ENCODE results near the gene DYSF. TPM values are rescaled to one million over a fixed set of nuclear protein-coding genes. Genes with fewer than 3 reads are reported as not detected.

Gene DYSF
- total and polyA plus RNA-seq, 9 donors: 2.3 to 16.5 (median 5.1) TPM

DNA sequence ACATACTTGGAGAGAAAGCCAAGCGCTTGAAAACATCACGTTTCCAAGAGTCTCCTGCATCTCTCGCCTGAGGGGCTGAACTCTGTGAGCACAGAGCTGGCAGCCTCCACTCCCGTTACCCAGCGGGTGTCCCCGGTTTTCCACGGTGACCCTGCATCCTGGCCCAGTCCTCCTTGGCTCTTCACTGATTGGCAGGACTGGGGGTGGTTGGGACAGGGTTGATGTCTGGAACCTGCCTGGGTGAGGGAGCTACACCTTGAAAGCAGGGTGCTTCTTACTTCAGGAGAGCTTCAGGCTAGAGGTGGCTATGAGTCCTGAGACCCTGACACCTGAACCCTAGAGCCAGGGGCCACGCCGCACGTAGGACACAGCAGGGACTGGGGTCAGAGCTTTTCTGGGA, 234.1 kb downstream of the DYSF start:
- WGBS, 3 donors: 75 to 85% (median 85%) methylated on average over 10 of the region's 10 CpGs
- Histone ChIP-seq H3K4me3 (no peak overlapping the region), H3K9me3 (no peaks in the 10 kb centered on the region), H3K27ac (no peak overlapping the region), H3K36me3 (no peaks in the 10 kb centered on the region), H3K27me3 (no peaks in the 10 kb centered on the region), H3K4me1 (ENCODE audit: insufficient read depth) (no peaks in the 10 kb centered on the region)
- DNase-seq: peak in 1 of 5 donors; percentile 18
- intact Hi-C loops (cut with DNase I): loop anchor here in 1 of 4 donors (10.0 kb wide), 1 partner anchor 1717 kb away; no protein-coding TSS in a partner anchor
- no peak for TF ChIP-seq POLR2A (IDR thresholded peaks at IDR 0.05)
- no peak for TF ChIP-seq CTCF (IDR thresholded peaks at IDR 0.05)
- TF ChIP-seq EP300 (IDR thresholded peaks at IDR 0.05): no peak

- Histone ChIP-seq H3K4me1 (ENCODE audit: insufficient read depth) (no peaks in the 10 kb centered on the region), H3K9me3 (no peaks in the 10 kb centered on the region), H3K36me3 (no peaks in the 10 kb centered on the region), H3K4me3 (no peak overlapping the region), H3K27ac (no peak overlapping the region), H3K27me3 (no peaks in the 10 kb centered on the region)
- WGBS, 3 donors: 83 to 96% (median 94%) methylated on average over 7 of the region's 7 CpGs
- TF ChIP-seq POLR2A (IDR thresholded peaks at IDR 0.05): no peak
- no peak for TF ChIP-seq EP300 (IDR thresholded peaks at IDR 0.05)
- TF ChIP-seq CTCF (IDR thresholded peaks at IDR 0.05): no peak
- peak in 1 of 5 donors; percentile 9 for DNase-seq
- intact Hi-C loops (cut with DNase I): loop anchor here in 1 of 4 donors (10.0 kb wide), 1 partner anchor 1716 kb away; no protein-coding TSS in a partner anchor
These were observed 235.2 kb downstream of the DYSF start for GRCh38 chr2:71688530-71688929.

DNA sequence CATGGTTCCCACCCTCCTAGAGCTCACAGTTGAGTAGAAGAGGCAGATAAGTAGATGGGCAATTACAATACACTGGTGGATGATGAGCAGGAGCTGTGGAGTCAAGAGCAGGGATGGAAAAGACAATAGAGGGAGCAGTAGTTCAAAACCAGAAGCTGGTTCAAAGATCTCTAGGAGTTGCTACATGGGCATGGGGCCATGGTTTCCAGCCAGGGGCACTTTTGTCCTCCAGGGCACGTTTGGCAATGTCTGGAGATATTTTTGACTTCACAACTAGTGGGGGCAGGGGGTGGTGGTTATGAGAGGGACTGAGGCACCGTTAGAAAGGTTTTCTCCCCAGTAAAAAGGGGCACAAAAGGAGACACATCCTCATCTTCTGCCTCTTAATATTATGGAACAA, 236.0 kb downstream of the DYSF start:
- H3K4me1 ChIP-seq (ENCODE audit: insufficient read depth): no peaks in the 10 kb centered on the region
- TF ChIP-seq CTCF (IDR thresholded peaks at IDR 0.05): no peak
- TF ChIP-seq POLR2A (IDR thresholded peaks at IDR 0.05): no peak
- TF ChIP-seq EP300 (IDR thresholded peaks at IDR 0.05): no peak
- intact Hi-C loops (cut with DNase I): loop anchor here in 1 of 4 donors (10.0 kb wide), 1 partner anchor 1715 kb away; no protein-coding TSS in a partner anchor
- no peak overlapping the region for H3K4me3 ChIP-seq
- H3K36me3 ChIP-seq: no peaks in the 10 kb centered on the region
- no peaks in the 10 kb centered on the region for H3K9me3 ChIP-seq
- H3K27me3 ChIP-seq: no peaks in the 10 kb centered on the region
- no peak for DNase-seq
- 74 to 83% (median 75%) methylated on average over 2 of the region's 2 CpGs for WGBS, 3 donors
- no peak overlapping the region for H3K27ac ChIP-seq

DNA sequence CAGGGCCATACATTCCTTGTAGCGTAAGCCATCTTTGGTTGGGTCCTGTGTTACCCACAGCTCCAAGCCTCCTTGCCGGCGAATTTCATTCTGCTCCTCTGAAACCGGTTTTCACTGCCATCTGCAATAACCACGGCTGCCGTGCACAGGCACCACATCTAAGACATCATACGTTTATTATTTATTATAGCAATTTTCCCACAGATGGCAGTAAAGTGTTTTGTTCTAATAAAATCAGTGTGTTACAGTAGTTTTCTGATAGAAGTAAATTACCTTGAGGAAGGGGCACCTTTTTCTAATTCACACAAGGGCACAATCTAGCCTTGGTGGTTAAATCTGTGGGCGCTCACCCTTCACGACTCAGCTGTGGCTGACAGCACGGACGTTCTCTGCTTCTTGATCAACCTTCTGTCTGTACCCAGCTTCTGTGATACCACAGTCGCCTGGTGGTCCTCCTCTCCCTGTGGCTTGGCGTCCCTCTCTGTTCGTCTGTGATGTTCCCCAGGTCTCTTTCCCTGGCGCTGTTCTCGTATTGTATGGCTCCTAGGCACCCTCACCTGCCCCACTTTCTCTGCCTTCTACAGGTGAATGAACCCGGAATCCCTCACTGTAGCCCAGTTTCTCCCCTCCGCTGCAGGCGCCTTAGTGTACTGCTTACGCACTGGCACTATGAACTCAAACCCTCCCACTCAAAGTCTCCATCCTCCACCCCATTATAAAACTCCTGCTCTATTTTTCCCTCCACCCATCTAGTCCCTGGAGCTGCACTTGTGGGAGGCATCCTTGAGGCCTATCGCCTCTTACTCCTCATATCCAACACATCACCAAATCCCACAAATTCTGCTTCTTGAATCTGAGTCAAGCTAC, 236.8 kb downstream of the DYSF start:
- no peak overlapping the region for H3K4me3 ChIP-seq
- H3K36me3 ChIP-seq: no peaks in the 10 kb centered on the region

More for the DNA sequence above, 236.8 kb downstream of the DYSF start:
- TF ChIP-seq EP300 (IDR thresholded peaks at IDR 0.05): no peak
- no peak for TF ChIP-seq POLR2A (IDR thresholded peaks at IDR 0.05)
- TF ChIP-seq CTCF (IDR thresholded peaks at IDR 0.05): no peak
- peak in 1 of 5 donors; percentile 6 for DNase-seq
- no peaks in the 10 kb centered on the region for H3K9me3 ChIP-seq
- H3K27me3 ChIP-seq: no peaks in the 10 kb centered on the region
- H3K27ac ChIP-seq: no peak overlapping the region
- H3K4me1 ChIP-seq (ENCODE audit: insufficient read depth): no peaks in the 10 kb centered on the region
- WGBS, 3 donors: 83 to 91% (median 89%) methylated on average over 21 of the region's 21 CpGs
- intact Hi-C loops (cut with DNase I): loop anchor here in 1 of 4 donors (10.0 kb wide), 1 partner anchor 1715 kb away; no protein-coding TSS in a partner anchor
